Hair follicular keratinocyte (primary cell): ENCODE data around the gene POTEE. TPM values are rescaled to one million over a fixed set of nuclear protein-coding genes. Genes with fewer than 3 reads are reported as not detected.

Experiments
- total RNA-seq: library from RNA; depleted of rRNA; stranded (reverse); fragments of >200 nt; gene quantifications from 2 replicates; pipeline ENCODE4 v1.2.3, GENCODE V29; 2015

The POTEE gene
- total RNA-seq: not detected in 2 replicates

DNA sequence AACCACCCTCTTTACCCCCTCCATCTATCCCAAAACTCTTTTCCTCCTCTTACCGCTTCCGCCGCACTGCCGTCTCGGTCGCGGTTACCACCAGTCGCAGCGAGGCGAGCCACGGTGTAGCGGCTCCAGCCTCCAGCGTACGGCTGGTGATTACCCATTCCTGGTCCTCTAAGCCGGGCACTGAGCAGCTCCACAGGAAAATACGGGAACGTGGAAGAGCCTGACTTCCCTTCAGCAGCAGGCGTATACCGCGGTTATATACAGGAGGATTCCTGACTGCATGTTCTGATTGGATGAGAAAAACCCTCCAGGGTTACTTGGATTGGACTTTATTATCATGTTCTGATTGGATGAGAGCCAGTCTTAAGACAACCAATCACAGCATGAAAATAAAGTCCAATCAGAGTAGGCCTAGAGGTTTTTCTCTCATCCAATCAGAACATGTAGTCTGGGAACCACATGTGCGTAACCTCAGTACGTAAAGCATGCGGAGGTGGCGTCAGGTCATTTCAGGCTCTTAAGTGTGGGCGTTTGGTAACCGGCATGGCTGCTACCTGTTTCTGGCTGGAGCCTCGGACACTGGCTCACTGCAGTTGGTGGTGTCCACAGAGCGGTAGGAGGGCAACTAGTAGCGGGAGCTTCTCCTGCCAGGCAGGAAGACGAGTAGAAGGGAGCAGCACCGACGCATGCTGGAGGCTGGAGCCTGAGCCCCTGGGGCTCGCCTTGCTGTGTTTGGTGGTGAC, at the start of gene POTEE:
POTEE (plus strand) TSS at position 507 of the 743 bp plus-strand sequence. CDS start 8,867 bp downstream, outside the sequence.

Other genes with a start within 250 kb of the POTEE start
- gene FAM168B, start 116.1 kb upstream of the POTEE start, total RNA-seq: 81.8 and 88.2 TPM in 2 replicates
- gene PLEKHB2, start 104.2 kb upstream of the POTEE start, total RNA-seq: 74.7 and 83.2 TPM in 2 replicates
- gene RAB6D, start 154.6 kb downstream of the POTEE start, total RNA-seq: not detected in 2 replicates